Thoracic aorta (tissue), 2 donors: ENCODE measurements around the gene FBLL1. TPM values are rescaled to one million over a fixed set of nuclear protein-coding genes. Genes with fewer than 3 reads are reported as not detected.

Experiments
- ATAC-seq: fragments of 150-250 bp; one replicate; pipeline ENCODE4 v1.8.0; 2017; ENCODE audit warnings: low read depth; ENCODE audit not compliant: insufficient number of reproducible peaks, low FRiP score
- DNase-seq: peaks from one replicate; pipeline ENCODE4 v3.0.0-alpha.2; 2020; ENCODE audit warnings: low spot score
- H3K27ac ChIP-seq, 2 donors: fragments of 200-600 bp; sonication (generic); 1 replicate in 1 of 2; 2 replicates in 1 of 2; pipeline ENCODE4 v1.5.1; 2016; ENCODE audit warnings: mild to moderate bottlenecking in 2 of 2, moderate library complexity in 2 of 2
- H3K27me3 ChIP-seq: fragments of 200-600 bp; sonication (generic); replicated peaks from 2 replicates; pipeline ENCODE4 v1.6.0; 2016; ENCODE audit warnings: mild to moderate bottlenecking; ENCODE audit not compliant: insufficient read depth
- H3K36me3 ChIP-seq: fragments of 200-600 bp; sonication (generic); one replicate; pipeline ENCODE4 v1.5.1; 2016
- H3K4me1 ChIP-seq, 2 donors: fragments of 200-600 bp; sonication (generic); 1 replicate in 1 of 2; 2 replicates in 1 of 2; pipeline versions ENCODE4 v1.5.1 to v1.6.0; 2016; ENCODE audit warnings: low read depth in 2 of 2, mild to moderate bottlenecking in 1 of 2; ENCODE audit not compliant: control insufficient read depth in 1 of 2
- H3K4me3 ChIP-seq: fragments of 200-600 bp; sonication (generic); 2 replicates; pipeline ENCODE4 v1.5.1; 2016; ENCODE audit warnings: mild to moderate bottlenecking
- H3K9me3 ChIP-seq: fragments of 200-600 bp; sonication (generic); 2 replicates; pipeline ENCODE4 v1.5.1; 2016
- CTCF ChIP-seq: fragments of 200-600 bp; sonication (generic); IDR thresholded peaks from one replicate; pipeline ENCODE4 v1.5.1; 2019; ENCODE audit warnings: antibody characterized with exemption
- total RNA-seq, 2 donors: library from RNA; depleted of rRNA; stranded (reverse); fragments of >200 nt; gene quantifications; one replicate each; pipeline versions ENCODE4 v1.1.0 to v1.2.3, GENCODE V29; 2016

FBLL1 gene
- total RNA-seq, 2 donors from 2014 or later: not detected

GRCh38 chr5:168527756-168528295 is 1.3 kb upstream of the FBLL1 start:
- peaks cover 0 to 3% of the 10 kb centered on the region in 2 donors for H3K4me1 ChIP-seq
- no peaks in the 10 kb centered on the region for H3K9me3 ChIP-seq
- ATAC-seq (no peak), DNase-seq (no peak)
- H3K36me3 ChIP-seq: no peaks in the 10 kb centered on the region
- TF ChIP-seq CTCF: no peak
- no peaks in the 10 kb centered on the region for H3K27me3 ChIP-seq
- H3K27ac ChIP-seq: no peak overlapping the region
- H3K4me3 ChIP-seq: no peak overlapping the region

DNA sequence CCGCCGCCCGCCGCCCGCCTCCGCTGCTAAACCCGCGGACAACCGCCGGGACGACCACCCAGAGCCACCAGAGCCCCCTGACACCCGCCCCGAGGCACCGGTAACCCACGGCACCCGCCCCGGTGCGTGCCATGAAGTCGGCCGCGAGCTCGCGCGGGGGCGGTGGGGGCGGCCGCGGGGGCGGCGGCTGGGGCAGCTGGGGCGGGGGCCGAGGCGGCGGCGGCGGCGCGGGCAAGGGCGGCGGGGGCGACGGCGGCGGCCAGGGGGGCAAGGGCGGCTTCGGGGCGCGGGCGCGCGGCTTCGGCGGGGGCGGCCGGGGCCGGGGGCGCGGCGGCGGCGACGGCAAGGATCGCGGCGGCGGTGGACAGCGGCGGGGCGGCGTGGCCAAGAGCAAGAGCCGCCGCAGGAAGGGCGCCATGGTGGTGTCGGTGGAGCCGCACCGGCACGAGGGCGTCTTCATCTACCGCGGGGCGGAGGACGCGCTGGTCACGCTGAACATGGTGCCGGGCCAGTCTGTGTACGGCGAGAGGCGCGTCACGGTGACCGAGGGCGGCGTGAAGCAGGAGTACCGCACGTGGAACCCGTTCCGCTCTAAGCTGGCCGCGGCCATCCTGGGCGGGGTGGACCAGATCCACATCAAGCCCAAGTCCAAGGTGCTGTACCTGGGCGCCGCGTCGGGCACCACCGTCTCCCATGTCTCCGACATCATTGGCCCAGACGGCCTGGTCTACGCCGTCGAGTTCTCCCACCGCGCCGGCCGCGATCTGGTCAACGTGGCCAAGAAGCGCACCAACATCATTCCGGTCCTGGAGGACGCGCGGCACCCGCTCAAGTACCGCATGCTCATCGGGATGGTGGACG is 499 bp downstream of the FBLL1 start:
- Histone ChIP-seq H3K36me3 (no peaks in the 10 kb centered on the region), H3K27ac (no peak overlapping the region), H3K4me3 (peak overlapping the region; percentile 62), H3K27me3 (no peaks in the 10 kb centered on the region), H3K9me3 (no peaks in the 10 kb centered on the region), H3K4me1 (peaks cover 0 to 3% of the 10 kb centered on the region in 2 donors)
- ATAC-seq: no peak
- no peak for TF ChIP-seq CTCF
- no peak for DNase-seq

GRCh38 chr5:168530621-168531150 is 1.6 kb downstream of the FBLL1 start:
- peaks cover 0 to 3% of the 10 kb centered on the region in 2 donors for H3K4me1 ChIP-seq
- H3K4me3 ChIP-seq: no peak overlapping the region
- no peaks in the 10 kb centered on the region for H3K9me3 ChIP-seq
- ATAC-seq (no peak), DNase-seq (no peak)
- H3K27me3 ChIP-seq: no peaks in the 10 kb centered on the region
- no peak for TF ChIP-seq CTCF
- no peak overlapping the region for H3K27ac ChIP-seq
- H3K36me3 ChIP-seq: no peaks in the 10 kb centered on the region

GRCh38 chr5:168531191-168531590 is 2.1 kb downstream of the FBLL1 start:
- ATAC-seq (no peak), DNase-seq (no peak)
- H3K27me3 ChIP-seq: no peaks in the 10 kb centered on the region
- no peaks in the 10 kb centered on the region for H3K9me3 ChIP-seq
- TF ChIP-seq CTCF: no peak
- peaks cover 0 to 3% of the 10 kb centered on the region in 2 donors for H3K4me1 ChIP-seq
- H3K4me3 ChIP-seq: no peak overlapping the region
- H3K36me3 ChIP-seq: no peaks in the 10 kb centered on the region
- H3K27ac ChIP-seq: no peak overlapping the region
